Stomach (tissue), 9 donors: ENCODE results near the gene ARHGAP15. TPM values are rescaled to one million over a fixed set of nuclear protein-coding genes. Genes with fewer than 3 reads are reported as not detected.

Experiments used
- DNase-seq, 2 donors: peaks; one replicate each; pipeline versions ENCODE4 v3.0.0 to v3.0.0-alpha.2; 2013 to 2019
- H3K27ac ChIP-seq, 5 donors: fragments of 200-600 bp in 4 of 5; sonication (generic) in 4 of 5; one replicate each; pipeline ENCODE4 v1.5.1; 2013 to 2019; ENCODE audit warnings: mild to moderate bottlenecking in 1 of 5, moderate library complexity in 1 of 5
- H3K27me3 ChIP-seq, 3 donors: fragments of 200-600 bp; sonication (generic); one replicate each; pipeline ENCODE4 v1.5.1; 2017 to 2019; ENCODE audit warnings: mixed run types in 1 of 3
- H3K36me3 ChIP-seq, 4 donors: fragments of 200-600 bp; sonication (generic); 1 replicate in 3 of 4; 2 replicates in 1 of 4; pipeline ENCODE4 v1.5.1; 2016 to 2019
- H3K4me1 ChIP-seq, 4 donors: fragments of 200-600 bp; sonication (generic); one replicate each; pipeline ENCODE4 v1.5.1; 2016 to 2019
- H3K4me3 ChIP-seq, 4 donors: fragments of 200-600 bp; sonication (generic) in 3 of 4; one replicate each; pipeline ENCODE4 v1.5.1; 2016 to 2019; ENCODE audit warnings: mild to moderate bottlenecking in 1 of 4
- H3K9me3 ChIP-seq, 4 donors: fragments of 200-600 bp; sonication (generic); one replicate each; pipeline ENCODE4 v1.5.1; 2016 to 2019
- CTCF ChIP-seq, 7 experiments: fragments of 450-650 bp in 4 of 7; fragments of 200-600 bp in 3 of 7; sonication (generic) in 3 of 7; IDR thresholded peaks; one replicate each; pipeline ENCODE4 v1.5.1; 2016 to 2019; ENCODE audit warnings: antibody characterized with exemption in 7 of 7, control low read depth in 2 of 7, mild to moderate bottlenecking in 1 of 7
- EP300 ChIP-seq: sonication (generic); formaldehyde crosslinking; IDR thresholded peaks from one replicate; pipeline ENCODE4 v1.6.1; 2017; ENCODE audit warnings: antibody characterized with exemption
- POLR2A ChIP-seq, 4 donors: fragments of 450-650 bp; IDR thresholded peaks; one replicate each; pipeline ENCODE4 v1.6.1; 2016; ENCODE audit warnings: antibody characterized with exemption in 4 of 4, control low read depth in 2 of 4, mild to moderate bottlenecking in 1 of 4, moderate library complexity in 1 of 4
- POLR2AphosphoS5 ChIP-seq, 3 donors: sonication (generic); formaldehyde crosslinking; IDR thresholded peaks; one replicate each; pipeline ENCODE4 v1.6.1; 2016; ENCODE audit warnings: antibody characterized with exemption in 3 of 3
- WGBS, 5 donors: extraction: QIAGEN DNeasy Blood & Tissue Kit in 3 of 5; methylation state at CpG; one replicate each; pipeline versions ENCODE4 v1.1.5 to v1.1.7; 2013 to 2018; 5-methylcytosine and 5-hydroxymethylcytosine counted together
- intact Hi-C: fragments of 100-400 bp; cut with DNase I; formaldehyde crosslinking; loops from one replicate; pipeline ENCODE4 v1.15.1; 2023; ENCODE audit warnings: low total_unique reads
- polyA plus RNA-seq, 3 donors: library from polyadenylated mRNA; stranded (reverse); fragments of 200-250 nt; gene quantifications; one replicate each; pipeline ENCODE4 v1.2.3, GENCODE V29; 2013
- total RNA-seq, 5 donors: library from RNA; depleted of rRNA; stranded (reverse); fragments of >200 nt; gene quantifications; one replicate each; pipeline versions ENCODE4 v1.1.0 to v1.2.3, GENCODE V29; 2014 to 2016
- donor health status: healthy with polysubstance abuse.
- donor health status: Bipolar disorder and iron deficiency.
- donor health status: healthy.

The ARHGAP15 gene
- total and polyA plus RNA-seq, 8 donors, result 1.8 to 66.3 (median 6.8) TPM; not detected in 1

GRCh38 chr2:143560724-143561123, 431.5 kb downstream of the ARHGAP15 start:
- H3K4me1 ChIP-seq, result no peaks in the 10 kb centered on the region
- WGBS, 5 donors, result 89 to 97% (median 94%) methylated on average over 7 of the region's 7 CpGs
- no peak overlapping the region for H3K27ac ChIP-seq
- TF ChIP-seq POLR2A (IDR thresholded peaks at IDR 0.05), result no peak
- no peak for TF ChIP-seq EP300
- no peak for TF ChIP-seq POLR2AphosphoS5 (IDR thresholded peaks at IDR 0.05)
- no peak for TF ChIP-seq CTCF (IDR thresholded peaks at IDR 0.05)
- H3K27me3 ChIP-seq, result no peaks in the 10 kb centered on the region
- intact Hi-C loops, result no loop called here
- H3K9me3 ChIP-seq, result no peaks in the 10 kb centered on the region
- no peak for DNase-seq
- no peak overlapping the region for H3K4me3 ChIP-seq
- no peaks in the 10 kb centered on the region for H3K36me3 ChIP-seq

DNA sequence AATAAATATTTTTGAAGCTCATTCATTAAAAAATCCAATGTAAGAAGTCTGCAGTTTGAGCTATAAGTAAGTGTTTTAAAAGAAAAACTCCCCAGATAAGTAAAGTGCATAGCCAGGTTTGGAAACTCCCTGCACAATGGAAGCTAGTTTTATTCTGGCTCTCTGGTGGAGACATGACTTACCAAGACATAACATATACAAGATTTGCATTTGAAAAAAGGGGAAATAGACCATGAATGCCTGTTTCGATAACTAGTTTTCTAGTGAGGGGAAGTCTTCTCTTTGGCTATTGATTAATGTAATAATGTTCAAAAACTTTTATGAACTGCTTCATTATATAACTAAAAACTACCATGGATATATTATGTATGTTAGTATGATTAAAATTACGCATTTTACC, 435.2 kb downstream of the ARHGAP15 start:
- intact Hi-C loops, result no loop called here
- Histone ChIP-seq H3K9me3 (no peaks in the 10 kb centered on the region), H3K36me3 (no peaks in the 10 kb centered on the region), H3K27ac (no peak overlapping the region), H3K4me1 (no peaks in the 10 kb centered on the region), H3K27me3 (no peaks in the 10 kb centered on the region), H3K4me3 (no peak overlapping the region)
- no peak for TF ChIP-seq POLR2A (IDR thresholded peaks at IDR 0.05)
- no peak for TF ChIP-seq EP300
- TF ChIP-seq POLR2AphosphoS5 (IDR thresholded peaks at IDR 0.05), result no peak
- no peak for TF ChIP-seq CTCF (IDR thresholded peaks at IDR 0.05)
- 95 to 99% (median 96%) methylated on average over 2 of the region's 2 CpGs for WGBS, 5 donors
- no peak for DNase-seq

DNA sequence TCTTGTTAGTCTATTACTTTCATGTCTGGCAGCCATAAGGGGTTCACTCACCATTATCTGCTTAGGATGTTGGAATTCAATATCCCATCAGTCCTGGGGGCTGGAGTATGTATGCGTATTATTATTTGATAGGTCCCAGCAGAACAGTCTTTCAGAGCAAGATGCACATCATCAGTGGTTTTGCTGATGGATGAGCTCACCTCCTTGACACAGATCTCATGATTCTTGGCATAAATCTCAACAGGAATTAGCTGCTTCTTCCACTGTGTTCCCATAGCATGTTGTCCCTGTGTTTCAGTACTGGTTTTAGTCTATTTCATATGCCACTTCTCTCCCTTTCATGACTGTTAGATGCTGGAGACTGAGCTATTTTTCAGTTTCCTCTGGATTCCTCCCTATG, 442.5 kb downstream of the ARHGAP15 start:
- intact Hi-C loops, result no loop called here
- H3K36me3 ChIP-seq, result no peaks in the 10 kb centered on the region
- H3K27ac ChIP-seq, result no peak overlapping the region
- H3K4me1 ChIP-seq, result no peaks in the 10 kb centered on the region
- no peaks in the 10 kb centered on the region for H3K27me3 ChIP-seq
- no peak for DNase-seq
- 95 to 100% (median 97%) methylated on average over 1 of the region's 1 CpG for WGBS, 5 donors
- H3K9me3 ChIP-seq, result no peaks in the 10 kb centered on the region
- H3K4me3 ChIP-seq, result no peak overlapping the region
- TF ChIP-seq POLR2AphosphoS5 (IDR thresholded peaks at IDR 0.05) (no peak), POLR2A (IDR thresholded peaks at IDR 0.05) (no peak), CTCF (IDR thresholded peaks at IDR 0.05) (no peak), EP300 (no peak)

DNA sequence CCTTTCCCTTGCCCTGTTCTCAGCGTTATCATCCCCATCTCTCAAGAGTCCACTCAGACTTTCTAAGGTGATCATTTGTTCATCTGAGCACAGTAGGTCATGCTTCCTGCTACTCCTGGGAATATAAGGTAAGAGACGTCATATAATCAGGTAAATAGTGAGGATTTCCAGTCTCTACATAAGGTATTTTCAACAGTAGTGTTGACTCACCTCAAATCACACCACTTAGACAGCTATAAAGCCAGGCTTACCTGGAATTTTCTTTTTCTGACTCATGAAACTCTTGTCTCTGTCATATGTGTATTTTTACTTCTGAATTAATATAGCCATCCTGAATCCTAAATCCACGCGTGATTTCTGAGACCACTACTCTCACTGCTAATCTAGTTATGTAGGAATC, 443.2 kb downstream of the ARHGAP15 start:
- WGBS, 5 donors, result 84 to 93% (median 90%) methylated on average over 4 of the region's 4 CpGs
- Histone ChIP-seq H3K27ac (no peak overlapping the region), H3K36me3 (no peaks in the 10 kb centered on the region), H3K9me3 (no peaks in the 10 kb centered on the region), H3K27me3 (no peaks in the 10 kb centered on the region), H3K4me3 (no peak overlapping the region), H3K4me1 (no peaks in the 10 kb centered on the region)
- TF ChIP-seq POLR2A (IDR thresholded peaks at IDR 0.05) (no peak), CTCF (IDR thresholded peaks at IDR 0.05) (no peak), EP300 (no peak), POLR2AphosphoS5 (IDR thresholded peaks at IDR 0.05) (no peak)
- DNase-seq, result no peak
- intact Hi-C loops, result no loop called here
